Endometrial microvascular endothelial cells (primary cell): Measurements from ENCODE around the gene PER1. TPM values are rescaled to one million over a fixed set of nuclear protein-coding genes. Genes with fewer than 3 reads are reported as not detected.

Experiments used
- in situ Hi-C: cut with HindIII; loops from 2 replicates; pipeline ENCODE4 v1.10.0; 2017; ENCODE audit warnings: low sequenced_read_pairs, low pct_unique_long_range_greater_than_20kb; ENCODE audit errors: inconsistent ontology term
- total RNA-seq: library from RNA; depleted of rRNA; stranded (reverse); fragments of >200 nt; gene quantifications from one replicate; pipeline ENCODE4 v1.2.3, GENCODE V29; 2015; ENCODE audit errors: inconsistent ontology term

Gene PER1
- 20.4 TPM for total RNA-seq

- in situ Hi-C loops: no loop called here
Measured at GRCh38 chr17:8152112-8152775, at the start of gene PER1. PER1 (minus strand) TSS chr17:8152404; CDS start chr17:8150706, 1,698 bp downstream.

- in situ Hi-C loops: no loop called here
Measured at GRCh38 chr17:8192070-8192815, 40.0 kb upstream of the PER1 start.

- in situ Hi-C loops: no loop called here
Measured at GRCh38 chr17:8190506-8190905, 38.3 kb upstream of the PER1 start.

- in situ Hi-C loops: no loop called here
Measured at GRCh38 chr17:8189711-8190477, 37.7 kb upstream of the PER1 start, which contains the start of gene BORCS6. BORCS6 (minus strand) TSS chr17:8190180; CDS start chr17:8190140, 40 bp downstream.

GRCh38 chr17:8189041-8189710 is 37.0 kb upstream of the PER1 start:
- in situ Hi-C loops: no loop called here

- in situ Hi-C loops: no loop called here
Measured at GRCh38 chr17:8188263-8188839, 36.1 kb upstream of the PER1 start.

- in situ Hi-C loops: no loop called here
Measured at GRCh38 chr17:8187517-8188262, 35.5 kb upstream of the PER1 start.

GRCh38 chr17:8186787-8187516 is 34.7 kb upstream of the PER1 start:
- in situ Hi-C loops: no loop called here

- in situ Hi-C loops: no loop called here
Measured at GRCh38 chr17:8186446-8186786, 34.2 kb upstream of the PER1 start.

GRCh38 chr17:8185582-8186445 is 33.6 kb upstream of the PER1 start:
- in situ Hi-C loops: no loop called here

- in situ Hi-C loops: no loop called here
Measured at GRCh38 chr17:8176998-8177731, 25.0 kb upstream of the PER1 start.

GRCh38 chr17:8176197-8176940 is 24.2 kb upstream of the PER1 start, which contains the start of gene TMEM107:
TMEM107 (minus strand) TSS chr17:8176380; CDS start chr17:8176286, 94 bp downstream.
- in situ Hi-C loops: no loop called here

- in situ Hi-C loops: no loop called here
Measured at GRCh38 chr17:8175795-8176196, 23.6 kb upstream of the PER1 start.

GRCh38 chr17:8173871-8174322 is 21.7 kb upstream of the PER1 start:
- in situ Hi-C loops: no loop called here
